ENCODE measurements around the gene STAP2. TPM values are rescaled to one million over a fixed set of nuclear protein-coding genes. Genes with fewer than 3 reads are reported as not detected.

Gene STAP2
- total and polyA plus RNA-seq, 9 of the 15 experiments (the other 6 are each of a cell fraction or from before 2014, with no cell fraction given) = 1.2 to 9.8 (median 4.5) TPM

GRCh38 chr19:4369109-4369887, 30.7 kb upstream of the STAP2 start (continued):
- TF ChIP-seq, protein P1, sequence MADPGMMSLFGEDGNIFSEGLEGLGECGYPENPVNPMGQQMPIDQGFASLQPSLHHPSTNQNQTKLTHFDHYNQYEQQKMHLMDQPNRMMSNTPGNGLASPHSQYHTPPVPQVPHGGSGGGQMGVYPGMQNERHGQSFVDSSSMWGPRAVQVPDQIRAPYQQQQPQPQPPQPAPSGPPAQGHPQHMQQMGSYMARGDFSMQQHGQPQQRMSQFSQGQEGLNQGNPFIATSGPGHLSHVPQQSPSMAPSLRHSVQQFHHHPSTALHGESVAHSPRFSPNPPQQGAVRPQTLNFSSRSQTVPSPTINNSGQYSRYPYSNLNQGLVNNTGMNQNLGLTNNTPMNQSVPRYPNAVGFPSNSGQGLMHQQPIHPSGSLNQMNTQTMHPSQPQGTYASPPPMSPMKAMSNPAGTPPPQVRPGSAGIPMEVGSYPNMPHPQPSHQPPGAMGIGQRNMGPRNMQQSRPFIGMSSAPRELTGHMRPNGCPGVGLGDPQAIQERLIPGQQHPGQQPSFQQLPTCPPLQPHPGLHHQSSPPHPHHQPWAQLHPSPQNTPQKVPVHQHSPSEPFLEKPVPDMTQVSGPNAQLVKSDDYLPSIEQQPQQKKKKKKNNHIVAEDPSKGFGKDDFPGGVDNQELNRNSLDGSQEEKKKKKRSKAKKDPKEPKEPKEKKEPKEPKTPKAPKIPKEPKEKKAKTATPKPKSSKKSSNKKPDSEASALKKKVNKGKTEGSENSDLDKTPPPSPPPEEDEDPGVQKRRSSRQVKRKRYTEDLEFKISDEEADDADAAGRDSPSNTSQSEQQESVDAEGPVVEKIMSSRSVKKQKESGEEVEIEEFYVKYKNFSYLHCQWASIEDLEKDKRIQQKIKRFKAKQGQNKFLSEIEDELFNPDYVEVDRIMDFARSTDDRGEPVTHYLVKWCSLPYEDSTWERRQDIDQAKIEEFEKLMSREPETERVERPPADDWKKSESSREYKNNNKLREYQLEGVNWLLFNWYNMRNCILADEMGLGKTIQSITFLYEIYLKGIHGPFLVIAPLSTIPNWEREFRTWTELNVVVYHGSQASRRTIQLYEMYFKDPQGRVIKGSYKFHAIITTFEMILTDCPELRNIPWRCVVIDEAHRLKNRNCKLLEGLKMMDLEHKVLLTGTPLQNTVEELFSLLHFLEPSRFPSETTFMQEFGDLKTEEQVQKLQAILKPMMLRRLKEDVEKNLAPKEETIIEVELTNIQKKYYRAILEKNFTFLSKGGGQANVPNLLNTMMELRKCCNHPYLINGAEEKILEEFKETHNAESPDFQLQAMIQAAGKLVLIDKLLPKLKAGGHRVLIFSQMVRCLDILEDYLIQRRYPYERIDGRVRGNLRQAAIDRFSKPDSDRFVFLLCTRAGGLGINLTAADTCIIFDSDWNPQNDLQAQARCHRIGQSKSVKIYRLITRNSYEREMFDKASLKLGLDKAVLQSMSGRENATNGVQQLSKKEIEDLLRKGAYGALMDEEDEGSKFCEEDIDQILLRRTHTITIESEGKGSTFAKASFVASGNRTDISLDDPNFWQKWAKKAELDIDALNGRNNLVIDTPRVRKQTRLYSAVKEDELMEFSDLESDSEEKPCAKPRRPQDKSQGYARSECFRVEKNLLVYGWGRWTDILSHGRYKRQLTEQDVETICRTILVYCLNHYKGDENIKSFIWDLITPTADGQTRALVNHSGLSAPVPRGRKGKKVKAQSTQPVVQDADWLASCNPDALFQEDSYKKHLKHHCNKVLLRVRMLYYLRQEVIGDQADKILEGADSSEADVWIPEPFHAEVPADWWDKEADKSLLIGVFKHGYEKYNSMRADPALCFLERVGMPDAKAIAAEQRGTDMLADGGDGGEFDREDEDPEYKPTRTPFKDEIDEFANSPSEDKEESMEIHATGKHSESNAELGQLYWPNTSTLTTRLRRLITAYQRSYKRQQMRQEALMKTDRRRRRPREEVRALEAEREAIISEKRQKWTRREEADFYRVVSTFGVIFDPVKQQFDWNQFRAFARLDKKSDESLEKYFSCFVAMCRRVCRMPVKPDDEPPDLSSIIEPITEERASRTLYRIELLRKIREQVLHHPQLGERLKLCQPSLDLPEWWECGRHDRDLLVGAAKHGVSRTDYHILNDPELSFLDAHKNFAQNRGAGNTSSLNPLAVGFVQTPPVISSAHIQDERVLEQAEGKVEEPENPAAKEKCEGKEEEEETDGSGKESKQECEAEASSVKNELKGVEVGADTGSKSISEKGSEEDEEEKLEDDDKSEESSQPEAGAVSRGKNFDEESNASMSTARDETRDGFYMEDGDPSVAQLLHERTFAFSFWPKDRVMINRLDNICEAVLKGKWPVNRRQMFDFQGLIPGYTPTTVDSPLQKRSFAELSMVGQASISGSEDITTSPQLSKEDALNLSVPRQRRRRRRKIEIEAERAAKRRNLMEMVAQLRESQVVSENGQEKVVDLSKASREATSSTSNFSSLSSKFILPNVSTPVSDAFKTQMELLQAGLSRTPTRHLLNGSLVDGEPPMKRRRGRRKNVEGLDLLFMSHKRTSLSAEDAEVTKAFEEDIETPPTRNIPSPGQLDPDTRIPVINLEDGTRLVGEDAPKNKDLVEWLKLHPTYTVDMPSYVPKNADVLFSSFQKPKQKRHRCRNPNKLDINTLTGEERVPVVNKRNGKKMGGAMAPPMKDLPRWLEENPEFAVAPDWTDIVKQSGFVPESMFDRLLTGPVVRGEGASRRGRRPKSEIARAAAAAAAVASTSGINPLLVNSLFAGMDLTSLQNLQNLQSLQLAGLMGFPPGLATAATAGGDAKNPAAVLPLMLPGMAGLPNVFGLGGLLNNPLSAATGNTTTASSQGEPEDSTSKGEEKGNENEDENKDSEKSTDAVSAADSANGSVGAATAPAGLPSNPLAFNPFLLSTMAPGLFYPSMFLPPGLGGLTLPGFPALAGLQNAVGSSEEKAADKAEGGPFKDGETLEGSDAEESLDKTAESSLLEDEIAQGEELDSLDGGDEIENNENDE (IDR thresholded peaks at IDR 0.05; ENCODE audit: low read depth, low read length) = no peak
- TF ChIP-seq ZNF184 (CRISPR knock-in tag; IDR thresholded peaks at IDR 0.05) (no peak), POLR2AphosphoS2 (IDR thresholded peaks at IDR 0.05; ENCODE audit: low read length) (no peak), ZNF57 (CRISPR knock-in tag; IDR thresholded peaks at IDR 0.05) (no peak), RAD21 (CRISPR knock-in tag; conservative IDR thresholded peaks at IDR 0.05 in 1 of 2, IDR thresholded peaks at IDR 0.05 in 1 of 2) (0 out of 4 replicates have a peak, but pooled peaks of 1 of the 2 experiments have one; percentile 20), ZNF75A (CRISPR knock-in tag; IDR thresholded peaks at IDR 0.05) (no peak), EWSR1 (IDR thresholded peaks at IDR 0.05; ENCODE audit: borderline replicate concordance, low read depth, partially characterized antibody) (no peak), ELF1 (tag; IDR thresholded peaks at IDR 0.05) (no peak), ZNF699 (CRISPR knock-in tag; IDR thresholded peaks at IDR 0.05; ENCODE audit: insufficient replicate concordance) (no peak), GATAD2A (IDR thresholded peaks at IDR 0.05) (no peak), BMI1 (IDR thresholded peaks at IDR 0.05; ENCODE audit: low read length) (no peak), STAG1 (CRISPR knock-in tag; IDR thresholded peaks at IDR 0.05; ENCODE audit: borderline replicate concordance) (no peak), MIER1 (IDR thresholded peaks at IDR 0.05; ENCODE audit: low read depth) (no peak)
- TF ChIP-seq, protein P2, sequence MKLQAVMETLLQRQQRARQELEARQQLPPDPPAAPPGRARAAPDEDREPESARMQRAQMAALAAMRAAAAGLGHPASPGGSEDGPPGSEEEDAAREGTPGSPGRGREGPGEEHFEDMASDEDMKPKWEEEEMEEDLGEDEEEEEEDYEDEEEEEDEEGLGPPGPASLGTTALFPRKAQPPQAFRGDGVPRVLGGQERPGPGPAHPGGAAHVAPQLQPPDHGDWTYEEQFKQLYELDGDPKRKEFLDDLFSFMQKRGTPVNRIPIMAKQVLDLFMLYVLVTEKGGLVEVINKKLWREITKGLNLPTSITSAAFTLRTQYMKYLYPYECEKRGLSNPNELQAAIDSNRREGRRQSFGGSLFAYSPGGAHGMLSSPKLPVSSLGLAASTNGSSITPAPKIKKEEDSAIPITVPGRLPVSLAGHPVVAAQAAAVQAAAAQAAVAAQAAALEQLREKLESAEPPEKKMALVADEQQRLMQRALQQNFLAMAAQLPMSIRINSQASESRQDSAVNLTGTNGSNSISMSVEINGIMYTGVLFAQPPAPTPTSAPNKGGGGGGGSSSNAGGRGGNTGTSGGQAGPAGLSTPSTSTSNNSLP (IDR thresholded peaks at IDR 0.05; ENCODE audit: borderline replicate concordance, low read depth, low read length) = no peak
- TF ChIP-seq, protein P3, sequence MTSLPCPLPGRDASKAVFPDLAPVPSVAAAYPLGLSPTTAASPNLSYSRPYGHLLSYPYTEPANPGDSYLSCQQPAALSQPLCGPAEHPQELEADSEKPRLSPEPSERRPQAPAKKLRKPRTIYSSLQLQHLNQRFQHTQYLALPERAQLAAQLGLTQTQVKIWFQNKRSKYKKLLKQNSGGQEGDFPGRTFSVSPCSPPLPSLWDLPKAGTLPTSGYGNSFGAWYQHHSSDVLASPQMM (CRISPR knock-in tag; IDR thresholded peaks at IDR 0.05) = no peak
